HG03432 (cell line): ENCODE measurements around the gene MNT.
A peak's percentile ranks its signal among the peaks of the same experiment; 100 is the strongest.

Experiments used
- ATAC-seq: cut with Tn5 transposase; IDR thresholded peaks from one replicate; pipeline ENCODE4 v1.9.1; 2021; ENCODE audit warnings: mild to moderate bottlenecking, moderate library complexity; ENCODE audit not compliant: unreplicated experiment

Gene MNT

GRCh38 chr17:2396568-2397246, 4.2 kb downstream of the MNT start:
- ATAC-seq = no peak

- ATAC-seq = no peak
Observed at GRCh38 chr17:2396192-2396567, 4.7 kb downstream of the MNT start.

- no peak for ATAC-seq
Observed at GRCh38 chr17:2395258-2396181, 5.3 kb downstream of the MNT start.

GRCh38 chr17:2394775-2395201, 6.1 kb downstream of the MNT start:
- ATAC-seq = no peak

GRCh38 chr17:2393954-2394749, 6.7 kb downstream of the MNT start:
- no peak for ATAC-seq

- peak; percentile 39 for ATAC-seq
Observed at GRCh38 chr17:2393174-2393953, 7.5 kb downstream of the MNT start.

GRCh38 chr17:2392252-2393173, 8.3 kb downstream of the MNT start:
- ATAC-seq = peak; percentile 58

GRCh38 chr17:2391597-2392251, 9.1 kb downstream of the MNT start:
- ATAC-seq = no peak

- no peak for ATAC-seq
Observed at GRCh38 chr17:2390199-2390836, 10.5 kb downstream of the MNT start.

- no peak for ATAC-seq
Observed at GRCh38 chr17:2388683-2389055, 12.2 kb downstream of the MNT start.

- no peak for ATAC-seq
Observed at GRCh38 chr17:2388020-2388682, 12.7 kb downstream of the MNT start.

- no peak for ATAC-seq
Observed at GRCh38 chr17:2387086-2388019, 13.5 kb downstream of the MNT start.

- no peak for ATAC-seq
Observed at GRCh38 chr17:2386400-2387085, 14.3 kb downstream of the MNT start.

- no peak for ATAC-seq
Observed at GRCh38 chr17:2385240-2386210, 15.3 kb downstream of the MNT start.

- no peak for ATAC-seq
Observed at GRCh38 chr17:2384439-2385127, 16.3 kb downstream of the MNT start.
